K562 (cell line): ENCODE measurements around the gene RBP7. TPM values are rescaled to one million over a fixed set of nuclear protein-coding genes. Genes with fewer than 3 reads are reported as not detected.

ENCODE experiments used
- ATAC-seq: fragments of 200-7000 bp; cut with Tn5 transposase; 3 replicates; pipeline ENCODE4 v1.9.1; 2020; ENCODE audit warnings: moderate library complexity
- BruUV-seq: library from RNA; stranded (reverse); fragments of 400-500 nt; replicated peaks from 2 replicates; lab custom pipeline; 2021; lab: Mats Ljungman, UMichigan
- CTCF ChIA-PET: fragments of 300-600 bp; formaldehyde crosslinking; extraction: SDS; loops from one replicate; lab custom pipeline; 2021; ENCODE audit warnings: low intra/inter-chr PET ratio; lab: Yijun Ruan, JAX
- POLR2A ChIA-PET: fragments of 300-600, 350-650 bp; sonication (Branson Sonifier 250); formaldehyde crosslinking; extraction: SDS; loops from one replicate; lab custom pipeline; 2021; ENCODE audit warnings: antibody characterized with exemption, inconsistent platforms; lab: Yijun Ruan, JAX
- DNase-seq, 4 experiments: peaks; one replicate each; pipeline versions ENCODE4 v3.0.0 to v3.0.0-alpha.2; 2011 to 2018; ENCODE audit warnings: low spot score in 3 of 4, mixed read lengths in 3 of 4; ENCODE audit errors: extremely low read depth in 1 of 4
- FAIRE-seq: peaks from 2 replicates; lab custom pipeline; 2011; peaks lifted over from hg19 to GRCh38; lab: Jason Lieb, UNC
- H2AFZ ChIP-seq: 2 replicates; pipeline ENCODE4 v1.6.0; 2011; ENCODE audit warnings: low read depth, low read length, control low read depth, inconsistent platforms
- H3K27ac ChIP-seq: fragments of 200-600 bp; 3 replicates; pipeline ENCODE4 v1.8.0; 2011; ENCODE audit warnings: low read depth, mild to moderate bottlenecking, control low read depth, inconsistent platforms, low read length, moderate library complexity, mixed read lengths; ENCODE audit errors: extremely low read depth
- H3K27me3 ChIP-seq, 2 experiments: fragments of 300-600 bp in 1 of 2; 2 replicates in 1 of 2; 3 replicates in 1 of 2; pipeline versions ENCODE4 v1.6.0 to v1.8.0; 2011; ENCODE audit warnings: inconsistent platforms in 2 of 2, low read length in 2 of 2, mild to moderate bottlenecking in 1 of 2, mixed read lengths in 1 of 2, moderate library complexity in 1 of 2; ENCODE audit not compliant: control insufficient read depth in 2 of 2, insufficient read depth in 2 of 2
- H3K36me3 ChIP-seq: fragments of 300-600 bp; 3 replicates; pipeline ENCODE4 v1.8.0; 2011; ENCODE audit warnings: mild to moderate bottlenecking, low read length, inconsistent platforms; ENCODE audit not compliant: control insufficient read depth, insufficient read depth
- H3K4me1 ChIP-seq, 2 experiments: fragments of 200-600 bp in 1 of 2; replicated peaks in 1 of 2; 2 replicates in 1 of 2; 3 replicates in 1 of 2; pipeline versions ENCODE4 v1.5.1 to v1.8.0; 2011; ENCODE audit warnings: inconsistent platforms in 2 of 2, low read length in 2 of 2, mild to moderate bottlenecking in 1 of 2, mixed read lengths in 1 of 2, moderate library complexity in 1 of 2; ENCODE audit not compliant: control insufficient read depth in 2 of 2, insufficient read depth in 2 of 2
- H3K4me2 ChIP-seq: 2 replicates; pipeline ENCODE4 v1.6.1; 2011; ENCODE audit warnings: low read length, control low read depth, inconsistent platforms, mixed read lengths; ENCODE audit not compliant: insufficient read depth
- H3K4me3 ChIP-seq: fragments of 200-600 bp; sonication (generic), shearing (Covaris generic); 2 replicates; pipeline ENCODE4 v1.5.1; 2016; ENCODE audit warnings: control low read depth, inconsistent platforms
- H3K79me2 ChIP-seq: fragments of 200-600 bp; 3 replicates; pipeline ENCODE4 v1.8.0; 2011; ENCODE audit warnings: low read length, inconsistent platforms; ENCODE audit not compliant: control insufficient read depth, insufficient read depth
- H3K9ac ChIP-seq, 2 experiments: 2 replicates each; pipeline versions ENCODE4 v1.6.0 to v1.6.1; 2011; ENCODE audit warnings: low read depth in 2 of 2, low read length in 2 of 2, control low read depth in 1 of 2, inconsistent platforms in 1 of 2, mild to moderate bottlenecking in 1 of 2, mixed read lengths in 1 of 2; ENCODE audit not compliant: insufficient read depth in 1 of 2
- H3K9me1 ChIP-seq: one replicate; pipeline ENCODE4 v1.6.0; 2011; ENCODE audit warnings: inconsistent platforms, mild to moderate bottlenecking, low read length, moderate library complexity; ENCODE audit not compliant: control insufficient read depth, insufficient read depth
- H3K9me3 ChIP-seq: replicated peaks from 2 replicates; pipeline ENCODE4 v1.5.1; 2011; ENCODE audit warnings: low read depth, low read length, inconsistent platforms; ENCODE audit not compliant: control insufficient read depth, insufficient read depth
- H4K20me1 ChIP-seq: replicated peaks from 2 replicates; pipeline ENCODE4 v1.6.1; 2011; ENCODE audit warnings: low read length, inconsistent platforms, mixed read lengths; ENCODE audit not compliant: control insufficient read depth, insufficient read depth
- NFE2 ChIP-seq: IDR thresholded peaks from 2 replicates; pipeline ENCODE4 v1.6.1; 2014; ENCODE audit warnings: antibody characterized with exemption, low read depth
- NFIC ChIP-seq: fragments of 450-650 bp; IDR thresholded peaks from 2 replicates; pipeline ENCODE4 v1.6.1; 2017; ENCODE audit warnings: mild to moderate bottlenecking, inconsistent platforms
- NFIX ChIP-seq: fragments of 250-450 bp; sonication (Bioruptor Pico); IDR thresholded peaks from 2 replicates; pipeline ENCODE4 v1.4.0; 2020; ENCODE audit warnings: low read depth, mild to moderate bottlenecking, moderate library complexity
- RBM22 ChIP-seq: fragments of 200-400 bp; formaldehyde crosslinking; IDR thresholded peaks from 2 replicates; pipeline ENCODE4 v1.6.1; 2018; ENCODE audit warnings: low read length, low read depth; ENCODE audit not compliant: poor library complexity, severe bottlenecking
- ZFP30 ChIP-seq: fragments of 250-450 bp; sonication (Bioruptor Pico); IDR thresholded peaks from 2 replicates; pipeline ENCODE4 v1.8.0; 2022; ENCODE audit warnings: moderate library complexity, mild to moderate bottlenecking, inconsistent platforms, borderline replicate concordance
- ZNF121 ChIP-seq: sonication (generic); formaldehyde crosslinking; conservative IDR thresholded peaks from 2 replicates; pipeline ENCODE4 v1.8.0; 2022; ENCODE audit warnings: missing genetic modification reagents
- ZNF592 ChIP-seq: fragments of 450-650 bp; IDR thresholded peaks from 2 replicates; pipeline ENCODE4 v1.6.1; 2017; ENCODE audit warnings: antibody characterized with exemption, mild to moderate bottlenecking
- WGBS: fragments of 100-300 bp; shearing (Covaris generic); methylation state at CpG from one replicate; pipeline ENCODE4 v1.1.6; 2016; ENCODE audit warnings: low coverage, mixed read lengths; ENCODE audit not compliant: insufficient coverage; ENCODE audit errors: missing lambda C conversion rate; 5-methylcytosine and 5-hydroxymethylcytosine counted together
- in situ Hi-C: fragments of 300-500 bp; cut with MboI; formaldehyde crosslinking; loops from 4 replicates; pipeline ENCODE4 v1.15.0; 2018; ENCODE audit warnings: inconsistent platforms, mixed read lengths
- intact Hi-C: fragments of 100-400 bp; cut with micrococcal nuclease; formaldehyde crosslinking; loops from 2 replicates; pipeline ENCODE4 v1.14.2; 2022
- polyA plus RNA-seq, 8 experiments: library from polyadenylated mRNA; depleted of rRNA in 4 of 8; stranded (reverse) in 5 of 8; unstranded in 3 of 8; fragments of >200 nt; fragmentation: Nextera tagmentation in 2 of 8; fragmentation: Illumina TruSeq in 1 of 8; extraction: Ambion mirVana in 2 of 8; extraction: Trizol in 1 of 8; gene quantifications; 2 replicates each; pipeline versions ENCODE4 v1.2.1 to v1.2.3, GENCODE V29; 2011 to 2014; ENCODE audit warnings: inconsistent platforms in 1 of 8, missing spikeins in 1 of 8
- total RNA-seq, 7 experiments: library from RNA; depleted of rRNA in 6 of 7; stranded (reverse); fragments of >200 nt in 6 of 7; fragmentation: Illumina TruSeq in 2 of 7; extraction: Trizol in 2 of 7; gene quantifications; 2 replicates each; pipeline versions ENCODE4 v1.2.1 to v1.2.3, GENCODE V29; 2011 to 2021; ENCODE audit warnings: low replicate concordance in 1 of 7

RBP7 gene
- total and polyA plus RNA-seq, 9 of the 15 experiments (the other 6 are each of a cell fraction or from before 2014, with no cell fraction given), result not detected

- Histone ChIP-seq H3K79me2 (no peaks in the 10 kb centered on the region), H3K27me3 (peaks cover 13 to 33% of the 10 kb centered on the region in 2 experiments; a peak in 4 of 5 replicates), H3K4me1 (no peaks in the 10 kb centered on the region), H3K4me3 (no peak overlapping the region), H4K20me1 (no peaks in the 10 kb centered on the region), H3K36me3 (no peaks in the 10 kb centered on the region), H3K27ac (no peak overlapping the region), H3K9me1 (no peaks in the 10 kb centered on the region), H3K4me2 (no peak overlapping the region), H2AFZ (no peak overlapping the region), H3K9me3 (no peaks in the 10 kb centered on the region), H3K9ac (no peak overlapping the region)
- in situ Hi-C loops (no loop called here), intact Hi-C loops (no loop called here)
- FAIRE-seq (no peak), DNase-seq (no peak), ATAC-seq (no peak)
- TF ChIP-seq RBM22 (no peak), ZNF121 (CRISPR knock-in tag) (peak; percentile 71), NFIX (CRISPR knock-in tag) (peak; percentile 92), NFE2 (no peak), NFIC (peak; percentile 96)
- ChIA-PET CTCF (interaction anchor here (0.7 kb wide), 1 partner anchor 115 kb away, joined by 3 read pairs; no protein-coding TSS in a partner anchor), POLR2A (interaction anchor here (1.9 kb wide), 1 partner anchor 8 kb away, joined by 9 read pairs; no protein-coding TSS in a partner anchor)
- no TSS peak for BruUV-seq
- WGBS, result 8% methylated on average over 4 of the region's 4 CpGs
These were observed 10.1 kb downstream of the RBP7 start for GRCh38 chr1:10007169-10007568.

GRCh38 chr1:10014016-10014415, 17.0 kb downstream of the RBP7 start:
- H3K9ac ChIP-seq, result no peak overlapping the region
- intact Hi-C loops (no loop called here), in situ Hi-C loops (no loop called here)
- H3K4me1 ChIP-seq, result peaks cover 0 to 5% of the 10 kb centered on the region in 2 experiments; a peak in 2 of 5 replicates
- no peak overlapping the region for H3K4me2 ChIP-seq
- H3K36me3 ChIP-seq, result no peaks in the 10 kb centered on the region
- no peaks in the 10 kb centered on the region for H4K20me1 ChIP-seq
- peak overlapping the region; percentile 14; the same call in 1 of the 2 replicates for H2AFZ ChIP-seq
- ATAC-seq (no peak), FAIRE-seq (no peak), DNase-seq (no peak)
- H3K9me1 ChIP-seq, result no peaks in the 10 kb centered on the region
- H3K79me2 ChIP-seq, result no peaks in the 10 kb centered on the region
- CTCF ChIA-PET, result no interaction called here
- 18% methylated on average over 5 of the region's 5 CpGs for WGBS
- TF ChIP-seq ZNF592, result no peak
- TF ChIP-seq ZNF121 (CRISPR knock-in tag), result 0 out of 2 replicates have a peak, but pooled peaks have one; percentile 40
- no peak for TF ChIP-seq ZFP30
- no peaks in the 10 kb centered on the region for H3K9me3 ChIP-seq
- H3K4me3 ChIP-seq, result no peak overlapping the region
- BruUV-seq, result no TSS peak
- POLR2A ChIA-PET, result interaction anchor here (2.5 kb wide), 1 partner anchor 7 kb away, joined by 9 read pairs; no protein-coding TSS in a partner anchor
- no peaks in the 10 kb centered on the region; a peak in 1 of 5 replicates for H3K27me3 ChIP-seq
- no peak overlapping the region for H3K27ac ChIP-seq
